ENCODE measurements around the gene HIVEP3. TPM values are rescaled to one million over a fixed set of nuclear protein-coding genes. Genes with fewer than 3 reads are reported as not detected.

Gene HIVEP3
- total and polyA plus RNA-seq, 3 donors from 2014 or later: 4.8 to 7.3 (median 7.2) TPM

DNA sequence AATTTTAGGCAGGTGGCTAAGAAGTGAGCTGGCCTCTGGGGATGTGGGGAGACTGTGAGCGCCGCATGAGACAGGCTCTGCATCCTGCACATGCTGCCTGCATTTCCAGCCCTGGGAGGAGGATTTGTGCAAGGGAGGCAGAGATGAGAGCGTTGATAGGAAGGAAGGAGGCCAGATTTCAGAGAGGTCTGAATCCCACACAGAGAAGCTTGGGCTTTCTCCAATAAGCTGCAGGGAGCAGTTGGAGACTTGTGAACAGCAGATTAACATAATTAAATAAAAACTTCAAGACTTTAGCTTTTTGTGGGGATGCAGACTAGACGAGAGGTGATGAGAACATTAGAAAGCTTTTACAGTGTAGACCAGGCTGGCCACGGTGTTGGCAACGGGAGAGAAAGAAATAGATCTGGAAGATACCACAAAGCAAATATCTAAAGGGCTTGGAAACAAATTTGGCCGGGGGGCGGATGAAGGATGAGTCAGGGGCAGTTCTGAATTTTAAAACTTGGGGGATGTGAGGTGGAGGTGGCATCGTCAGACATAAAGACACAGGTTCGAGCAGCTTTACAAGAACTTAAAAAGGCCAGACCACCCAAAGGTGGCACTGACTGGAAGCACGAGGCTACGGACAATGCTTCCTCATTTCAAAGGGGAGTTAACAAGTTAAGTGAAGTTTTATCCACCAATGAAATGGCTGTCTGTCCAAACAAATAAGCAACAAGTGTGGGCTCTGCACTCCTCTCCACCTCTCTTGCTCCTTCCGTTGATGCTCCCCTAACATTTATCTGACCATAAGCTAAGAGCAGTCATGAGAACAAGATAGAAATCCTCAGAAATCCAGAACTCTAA lies 57.0 kb downstream of the HIVEP3 start:
- WGBS, 2 donors: 90% methylated on average over 13 of the region's 13 CpGs
- no peak for TF ChIP-seq CTCF (IDR thresholded peaks at IDR 0.05)
- no peak for TF ChIP-seq POLR2A (IDR thresholded peaks at IDR 0.05)
- no peak overlapping the region for H3K27ac ChIP-seq

GRCh38 chr1:41860771-41861170 lies 58.0 kb downstream of the HIVEP3 start:
- Histone ChIP-seq H3K4me1 (peaks cover 6% of the 10 kb centered on the region), H3K27me3 (no peaks in the 10 kb centered on the region), H3K36me3 (ENCODE audit: low read depth, missing control alignments) (no peaks in the 10 kb centered on the region), H3K27ac (no peak overlapping the region), H3K9me3 (no peaks in the 10 kb centered on the region), H3K4me3 (no peak overlapping the region)
- intact Hi-C loops (cut with DNase I; ENCODE audit: low total_unique reads): no loop called here
- WGBS, 2 donors: 83 to 86% methylated on average over 7 to 8 of the region's 8 CpGs
- no peak for DNase-seq
- no peak for TF ChIP-seq POLR2A (IDR thresholded peaks at IDR 0.05)
- no peak for TF ChIP-seq CTCF (IDR thresholded peaks at IDR 0.05)

More for the DNA sequence above, 57.0 kb downstream of the HIVEP3 start:
- no peaks in the 10 kb centered on the region for H3K9me3 ChIP-seq
- DNase-seq: no peak
- no peaks in the 10 kb centered on the region for H3K27me3 ChIP-seq
- no peak overlapping the region for H3K4me3 ChIP-seq
- intact Hi-C loops (cut with DNase I; ENCODE audit: low total_unique reads): no loop called here
- H3K36me3 ChIP-seq (ENCODE audit: low read depth, missing control alignments): no peaks in the 10 kb centered on the region
- peaks cover 10% of the 10 kb centered on the region for H3K4me1 ChIP-seq

- no peak overlapping the region for H3K27ac ChIP-seq
- intact Hi-C loops (cut with DNase I; ENCODE audit: low total_unique reads): no loop called here
- WGBS, 2 donors: 54 to 64% methylated on average over 1 of the region's 1 CpG
- no peak overlapping the region for H3K4me3 ChIP-seq
- peaks cover 5% of the 10 kb centered on the region for H3K4me1 ChIP-seq
- no peak for DNase-seq
- H3K27me3 ChIP-seq: no peaks in the 10 kb centered on the region
- no peaks in the 10 kb centered on the region for H3K9me3 ChIP-seq
- TF ChIP-seq CTCF (IDR thresholded peaks at IDR 0.05) (no peak), POLR2A (IDR thresholded peaks at IDR 0.05) (no peak)
- no peaks in the 10 kb centered on the region for H3K36me3 ChIP-seq (ENCODE audit: low read depth, missing control alignments)
These were observed 58.5 kb downstream of the HIVEP3 start for GRCh38 chr1:41860214-41860613.

DNA sequence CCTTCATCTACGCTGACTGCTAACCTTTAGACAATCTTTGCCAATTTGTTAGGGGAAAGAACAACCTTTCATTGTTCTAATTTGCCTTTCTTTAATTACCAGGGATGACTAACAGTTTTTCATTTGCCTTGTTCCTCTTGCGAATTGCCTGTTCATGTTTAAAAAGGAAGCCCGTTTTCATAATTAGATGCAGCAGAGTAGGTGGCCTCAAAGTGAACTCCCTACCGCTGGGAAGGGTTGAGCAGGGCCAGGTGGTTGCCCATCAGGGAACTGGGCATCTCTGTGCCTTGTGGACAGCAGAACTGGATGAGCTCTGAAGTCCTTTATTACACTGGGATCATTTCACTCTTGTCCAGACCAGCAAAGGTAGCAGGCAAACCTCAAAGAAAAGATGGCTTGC lies 59.0 kb downstream of the HIVEP3 start:
- 80 to 93% methylated on average over 4 of the region's 4 CpGs for WGBS, 2 donors
- no peak for TF ChIP-seq POLR2A (IDR thresholded peaks at IDR 0.05)
- peaks cover 5% of the 10 kb centered on the region for H3K4me1 ChIP-seq
- H3K4me3 ChIP-seq: no peak overlapping the region
- H3K36me3 ChIP-seq (ENCODE audit: low read depth, missing control alignments): no peaks in the 10 kb centered on the region
- no peaks in the 10 kb centered on the region for H3K9me3 ChIP-seq
- no peaks in the 10 kb centered on the region for H3K27me3 ChIP-seq
- intact Hi-C loops (cut with DNase I; ENCODE audit: low total_unique reads): no loop called here
- no peak for DNase-seq
- no peak overlapping the region for H3K27ac ChIP-seq

DNA sequence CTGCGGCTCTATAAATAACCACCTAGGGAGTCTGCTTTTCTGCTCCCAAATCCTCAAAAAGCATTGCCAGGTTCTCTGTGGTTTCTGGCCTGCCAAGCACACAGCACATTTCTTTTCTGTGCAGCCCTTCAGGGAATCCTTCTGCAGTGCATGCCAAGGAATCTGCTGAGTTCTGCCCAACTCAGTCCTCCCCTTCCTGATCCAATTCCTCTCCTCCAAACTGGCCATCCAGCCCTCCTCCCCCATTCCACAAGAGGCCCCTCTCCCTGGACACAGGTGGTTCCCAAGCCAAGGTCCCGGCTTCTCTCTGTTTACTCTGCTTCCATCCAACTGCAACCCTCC lies 61.8 kb downstream of the HIVEP3 start:
- Histone ChIP-seq H3K9me3 (no peaks in the 10 kb centered on the region), H3K27ac (no peak overlapping the region), H3K4me1 (peaks cover 5% of the 10 kb centered on the region), H3K27me3 (no peaks in the 10 kb centered on the region), H3K36me3 (ENCODE audit: low read depth, missing control alignments) (no peaks in the 10 kb centered on the region), H3K4me3 (no peak overlapping the region)
- no peak for TF ChIP-seq POLR2A (IDR thresholded peaks at IDR 0.05)
- TF ChIP-seq CTCF (IDR thresholded peaks at IDR 0.05): no peak
- DNase-seq: peak; percentile 38
- WGBS, 2 donors: 54 to 66% methylated on average over 2 of the region's 2 CpGs
- intact Hi-C loops (cut with DNase I; ENCODE audit: low total_unique reads): no loop called here
